Right hindlimb (tissue), 1 donor: ENCODE measurements around the gene TMC6.
"Not testable (repeated sequence)": the region's sequence is repeated elsewhere in the genome, so short reads cannot be mapped to it uniquely, and the experiment has no call there.

Experiments used
- DNase-seq: peaks from one replicate; pipeline ENCODE4 v3.0.0-alpha.2; 2018

The TMC6 gene

DNA sequence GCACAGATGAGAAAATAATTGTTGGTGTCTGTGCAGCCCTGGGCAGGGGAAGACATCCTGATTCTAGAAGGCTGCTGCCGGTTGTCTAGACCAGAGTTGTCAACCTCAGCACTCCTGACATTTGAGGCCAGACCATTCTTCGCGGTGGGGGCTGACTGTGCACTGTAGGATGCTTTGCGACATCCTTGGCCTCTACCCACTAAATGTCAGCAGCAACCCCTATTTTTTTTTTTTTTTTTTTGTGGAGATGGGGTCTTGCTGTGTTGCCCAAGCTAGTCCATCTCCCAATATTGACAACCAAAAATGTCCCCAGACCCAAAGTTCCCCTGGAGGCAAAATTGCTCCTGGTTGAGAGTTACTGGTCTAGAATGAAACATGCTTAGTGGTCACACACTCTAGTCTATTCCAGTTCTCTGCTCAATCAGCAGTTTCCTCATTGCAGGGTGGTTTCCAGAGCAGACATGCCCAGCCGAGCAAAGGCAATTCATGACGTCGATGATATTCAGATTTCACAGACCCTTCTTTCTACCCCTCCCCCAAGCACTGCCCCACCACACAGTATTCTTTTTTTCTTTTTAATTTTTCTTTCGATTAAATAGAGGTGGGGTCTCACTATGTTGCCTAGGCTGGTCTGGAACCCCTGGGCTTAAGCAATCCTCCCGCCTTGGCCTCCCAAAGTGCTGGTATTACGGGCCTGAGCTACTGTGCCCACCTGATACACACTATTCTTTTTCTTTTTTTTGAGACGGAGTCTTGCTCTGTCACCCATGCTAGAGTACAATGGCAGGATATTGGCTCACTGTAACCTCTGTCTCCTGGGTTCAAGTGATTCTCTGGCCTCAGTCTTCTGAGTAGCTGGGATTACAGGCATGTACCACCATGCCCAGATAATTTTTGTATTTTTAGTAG is 26.6 kb upstream of the TMC6 start:
- DNase-seq, result no peak

GRCh38 chr17:78151514-78152008 is 23.0 kb upstream of the TMC6 start:
- DNase-seq, result no peak

DNA sequence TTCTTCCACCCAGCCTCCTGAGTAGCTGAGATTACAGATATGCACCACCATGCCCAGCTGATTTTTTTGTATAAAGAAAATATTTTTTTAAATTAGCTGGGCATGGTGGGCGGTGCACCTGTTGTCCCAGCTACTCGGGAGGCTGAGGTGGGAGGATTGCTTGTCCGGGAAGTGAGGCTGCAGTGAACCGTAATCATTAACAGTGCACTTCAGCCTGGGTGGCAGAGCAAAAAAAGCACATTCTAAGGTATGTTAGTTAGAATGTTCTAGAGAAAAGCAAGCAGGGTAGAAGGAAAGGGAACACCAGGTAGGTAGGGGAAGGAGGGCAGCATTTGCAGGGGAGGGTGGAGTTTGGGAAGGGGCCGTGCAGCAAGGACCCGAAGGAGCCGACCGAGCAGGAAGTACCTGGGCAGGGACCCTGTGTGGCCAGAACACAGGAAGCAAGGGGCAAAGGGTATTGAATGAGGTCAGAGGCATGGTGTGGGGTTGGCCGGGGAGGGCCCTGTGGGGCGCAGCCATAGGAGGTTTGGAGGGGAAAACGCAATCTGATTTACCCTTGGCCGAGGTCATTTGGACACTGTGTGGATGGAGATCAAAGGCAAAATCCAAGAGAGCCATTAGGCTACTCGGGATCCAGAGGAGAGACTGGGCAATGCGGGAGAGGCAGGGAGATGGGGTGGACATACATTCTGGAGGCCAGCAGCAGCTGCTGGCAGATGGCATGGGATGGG is 19.9 kb upstream of the TMC6 start:
- no peak for DNase-seq

- no peak for DNase-seq
Observed at GRCh38 chr17:78147315-78147998, 18.9 kb upstream of the TMC6 start.

- no peak for DNase-seq
Observed at GRCh38 chr17:78146881-78147280, 18.3 kb upstream of the TMC6 start.

- no peak for DNase-seq
Observed at GRCh38 chr17:78146471-78146869, 17.9 kb upstream of the TMC6 start.

- DNase-seq, result peak; percentile 71
Observed at GRCh38 chr17:78144736-78145641, 16.4 kb upstream of the TMC6 start.

- peak; percentile 81 for DNase-seq
Observed at GRCh38 chr17:78144147-78144719, 15.7 kb upstream of the TMC6 start.

DNA sequence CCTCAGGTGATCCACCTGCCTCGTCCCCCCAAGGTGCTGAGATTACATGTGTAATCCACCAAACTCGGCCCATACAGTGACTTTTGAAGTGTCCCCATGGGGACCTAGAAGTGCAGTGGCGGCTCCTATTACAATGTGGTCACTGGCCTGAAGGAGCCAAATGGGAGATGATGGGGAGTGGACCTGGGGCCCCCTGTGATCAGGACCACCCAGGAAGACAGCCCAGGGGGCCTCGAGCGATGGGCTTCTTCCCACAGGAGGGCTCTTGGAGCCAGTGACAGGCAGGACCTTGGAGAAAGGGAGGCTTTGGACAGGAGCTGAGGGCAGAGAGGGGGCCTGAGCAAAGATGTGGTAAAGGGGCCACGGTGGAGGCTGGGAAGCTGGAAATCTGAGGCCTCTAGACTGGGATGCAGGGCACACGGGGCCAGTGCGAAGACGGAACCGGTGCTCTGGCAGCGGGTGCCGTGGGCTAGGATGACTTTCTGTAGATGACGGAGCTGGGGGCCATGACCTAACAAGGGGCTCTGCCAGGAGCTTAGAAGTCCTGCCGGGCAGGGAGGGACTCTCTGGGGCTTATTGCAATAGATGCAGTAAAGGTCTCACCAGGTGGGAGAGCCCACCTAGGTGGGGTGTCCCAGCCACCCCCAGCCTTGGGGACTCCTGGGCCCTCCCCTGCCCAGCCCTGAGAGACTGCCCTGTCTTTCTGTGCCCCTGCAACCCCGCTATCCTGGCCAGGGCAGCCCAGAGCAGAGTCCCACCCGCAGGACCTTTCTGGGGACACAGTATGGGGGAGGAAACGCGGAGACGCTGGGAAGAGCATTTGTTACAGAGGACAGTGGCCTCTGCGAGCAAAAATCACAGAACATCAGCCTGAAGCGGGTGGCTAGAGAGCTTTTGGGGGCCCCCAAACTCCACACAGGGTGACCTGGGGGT is 14.9 kb upstream of the TMC6 start:
- no peak for DNase-seq

DNA sequence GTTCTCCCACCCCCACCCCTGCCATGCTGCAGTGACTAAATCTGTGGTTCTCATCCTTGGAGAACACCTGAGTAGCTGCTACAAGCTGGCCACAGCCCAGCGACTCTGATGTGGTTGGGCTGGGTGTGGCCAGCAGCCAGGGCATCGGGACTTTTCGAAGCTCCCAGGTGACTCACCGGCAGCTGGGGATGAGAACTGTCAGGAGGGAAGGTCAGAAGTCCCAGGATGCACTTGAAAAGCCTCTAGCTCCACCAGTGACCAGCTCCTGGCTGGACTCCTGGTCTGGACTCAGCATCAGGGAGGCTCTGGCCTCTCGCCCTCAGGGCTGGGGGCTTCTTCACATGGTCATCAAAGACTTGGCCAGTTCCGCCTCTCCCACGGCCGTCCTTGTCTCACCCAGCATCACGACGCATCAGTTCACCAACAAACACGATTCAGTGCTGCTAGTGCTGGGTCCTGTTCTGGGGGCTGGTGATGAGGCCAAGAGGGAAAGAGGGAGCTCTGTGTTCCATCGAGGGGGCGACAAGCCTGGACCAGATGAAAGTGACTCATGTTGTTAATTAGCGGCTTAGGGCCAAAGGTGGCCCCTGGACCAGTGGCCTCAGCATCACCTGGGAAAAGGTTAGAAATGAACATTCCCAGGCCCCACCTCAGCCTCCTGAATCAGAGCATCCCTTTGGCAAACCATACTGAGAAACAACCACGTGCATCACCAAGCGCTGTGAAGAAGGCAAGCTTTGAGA is 13.7 kb upstream of the TMC6 start:
- no peak for DNase-seq

- no peak for DNase-seq
Observed at GRCh38 chr17:78141437-78142118, 13.0 kb upstream of the TMC6 start.

DNA sequence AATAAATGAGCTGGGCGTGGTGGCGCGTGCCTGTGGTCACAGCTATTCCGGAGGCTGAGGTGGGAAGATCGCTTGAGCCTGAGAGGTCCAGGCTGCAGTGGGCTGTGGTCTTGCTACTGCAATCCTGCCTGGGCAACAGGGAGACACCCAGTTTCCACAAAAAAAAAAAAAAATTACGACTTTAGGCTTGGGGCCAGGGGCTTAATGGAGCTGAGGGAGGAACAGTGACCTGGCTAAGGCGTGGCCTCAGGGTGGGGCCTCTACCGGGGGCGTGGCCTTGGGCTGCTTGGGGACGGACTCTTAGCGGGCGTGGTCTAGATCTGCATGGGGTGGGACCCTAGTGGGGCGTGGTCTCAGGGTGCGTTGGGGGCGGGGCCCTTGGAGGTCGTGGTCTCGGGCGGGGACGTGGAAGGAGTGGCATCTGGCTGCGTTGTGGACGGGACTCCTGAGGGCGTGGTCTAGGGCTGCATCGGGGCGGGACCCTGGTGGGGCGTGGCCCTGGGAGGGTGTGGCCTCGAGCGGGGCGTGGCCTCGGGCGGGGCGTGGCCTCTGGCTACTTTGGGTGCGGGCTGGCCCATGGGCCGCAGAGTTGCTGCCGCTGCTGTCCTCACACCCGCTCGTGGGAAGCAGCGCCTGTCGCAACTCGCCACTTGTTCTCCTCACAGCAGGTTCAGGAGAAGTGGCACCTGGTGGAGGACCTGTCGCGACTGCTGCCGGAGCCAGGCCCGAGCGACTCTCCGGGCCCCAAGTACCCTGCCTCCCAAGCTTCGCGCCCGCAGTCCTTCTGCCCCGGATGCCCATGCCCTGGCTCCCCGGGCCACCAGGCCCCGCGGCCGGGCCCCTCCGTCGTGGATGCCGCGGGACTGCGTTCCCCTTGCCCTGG is 11.9 kb upstream of the TMC6 start:
- DNase-seq, result peak; percentile 76

- DNase-seq, result not testable (repeated sequence)
Observed at GRCh38 chr17:78139861-78140168, 11.3 kb upstream of the TMC6 start.

GRCh38 chr17:78138204-78139060 is 9.9 kb upstream of the TMC6 start:
- DNase-seq, result no peak

GRCh38 chr17:78137392-78138203 is 9.0 kb upstream of the TMC6 start:
- DNase-seq, result no peak

- no peak for DNase-seq
Observed at GRCh38 chr17:78135858-78136500, 7.4 kb upstream of the TMC6 start.
